Activated naive CD4-positive, alpha-beta T cell treated with anti-CD3 and anti-CD28 coated beads, Interleukin-2, amount 50 U/mL, for 72 hours (primary cell): ENCODE data around the gene EP400. TPM values are rescaled to one million over a fixed set of nuclear protein-coding genes. Genes with fewer than 3 reads are reported as not detected.
"Not testable (repeated sequence)": the region's sequence is repeated elsewhere in the genome, so short reads cannot be mapped to it uniquely, and the experiment has no call there.

Source experiments
- ATAC-seq, 2 donors: fragments of 150-1000 bp; cut with Tn5 transposase; 2 replicates each; pipeline ENCODE4 v1.10.0; 2021; ENCODE audit warnings: mild to moderate bottlenecking in 2 of 2, moderate library complexity in 2 of 2
- DNase-seq, 2 donors: peaks; one replicate each; pipeline ENCODE4 v3.0.0; 2021 to 2022; ENCODE audit warnings: low spot score in 2 of 2
- H3K27ac Mint-ChIP-seq, 2 donors: one replicate each; pipeline ENCODE4 v1.8.0; 2022; ENCODE audit warnings: mild to moderate bottlenecking in 2 of 2, mixed read lengths in 2 of 2
- H3K36me3 Mint-ChIP-seq, 2 donors: one replicate each; pipeline ENCODE4 v1.8.0; 2022; ENCODE audit warnings: mixed read lengths in 2 of 2
- H3K9me3 Mint-ChIP-seq, 2 donors: one replicate each; pipeline ENCODE4 v1.8.0; 2022; ENCODE audit warnings: mixed read lengths in 2 of 2
- total RNA-seq, 2 donors: library from RNA; stranded (reverse); gene quantifications; one replicate each; pipeline ENCODE4 v1.2.3, GENCODE V29; 2022

Gene EP400
- total RNA-seq, 2 donors from 2014 or later = 55.6 to 57.4 TPM

- ATAC-seq (no peak), DNase-seq (no peak)
- Mint-ChIP-seq H3K9me3 (no peaks in the 10 kb centered on the region), H3K27ac (peak overlapping the region in 1 of 2 donors; percentile 15), H3K36me3 (peaks cover 10 to 14% of the 10 kb centered on the region in 2 donors)
These were observed 11.7 kb upstream of the EP400 start for GRCh38 chr12:131938082-131938481.

- Mint-ChIP-seq H3K27ac (no peak overlapping the region), H3K36me3 (peaks cover 6% of the 10 kb centered on the region in 2 donors), H3K9me3 (no peaks in the 10 kb centered on the region)
- ATAC-seq = no peak
- no peak for DNase-seq
These were observed 10.7 kb upstream of the EP400 start for GRCh38 chr12:131939007-131939406.

- DNase-seq (no peak), ATAC-seq (no peak)
- H3K36me3 Mint-ChIP-seq = peaks cover 6% of the 10 kb centered on the region in 2 donors
- H3K27ac Mint-ChIP-seq = no peak overlapping the region
- H3K9me3 Mint-ChIP-seq = no peaks in the 10 kb centered on the region
These were observed 9.6 kb upstream of the EP400 start for GRCh38 chr12:131940141-131940547.

GRCh38 chr12:131941116-131941986 is 8.4 kb upstream of the EP400 start:
- peaks cover 6% of the 10 kb centered on the region in 2 donors for H3K36me3 Mint-ChIP-seq
- no peaks in the 10 kb centered on the region for H3K9me3 Mint-ChIP-seq
- ATAC-seq (no peak), DNase-seq (no peak)
- H3K27ac Mint-ChIP-seq = peak overlapping the region in 1 of 2 donors; percentile 9

- Mint-ChIP-seq H3K36me3 (peaks cover 6% of the 10 kb centered on the region in 2 donors), H3K27ac (no peak overlapping the region), H3K9me3 (no peaks in the 10 kb centered on the region)
- ATAC-seq (no peak), DNase-seq (no peak)
These were observed 7.8 kb upstream of the EP400 start for GRCh38 chr12:131941987-131942341.

- no peaks in the 10 kb centered on the region for H3K9me3 Mint-ChIP-seq
- DNase-seq (no peak), ATAC-seq (no peak)
- no peak overlapping the region for H3K27ac Mint-ChIP-seq
- peaks cover 4 to 6% of the 10 kb centered on the region in 2 donors for H3K36me3 Mint-ChIP-seq
These were observed 7.1 kb upstream of the EP400 start for GRCh38 chr12:131942671-131943070.

- no peak for ATAC-seq
- no peak overlapping the region for H3K27ac Mint-ChIP-seq
- peaks cover 0 to 6% of the 10 kb centered on the region in 2 donors for H3K36me3 Mint-ChIP-seq
- no peaks in the 10 kb centered on the region for H3K9me3 Mint-ChIP-seq
- peak in 1 of 2 donors; percentile 30 for DNase-seq
These were observed 6.4 kb upstream of the EP400 start for GRCh38 chr12:131943389-131943788.

- DNase-seq (peak in 1 of 2 donors; percentile 33), ATAC-seq (no peak)
- Mint-ChIP-seq H3K36me3 (peaks cover 0 to 6% of the 10 kb centered on the region in 2 donors), H3K9me3 (no peaks in the 10 kb centered on the region), H3K27ac (no peak overlapping the region)
These were observed 5.9 kb upstream of the EP400 start for GRCh38 chr12:131943876-131944275.

- Mint-ChIP-seq H3K27ac (peak overlapping the region in 1 of 2 donors; percentile 88), H3K9me3 (no peaks in the 10 kb centered on the region), H3K36me3 (peaks cover 0 to 6% of the 10 kb centered on the region in 2 donors)
- DNase-seq (peak in 1 of 2 donors; percentile 51), ATAC-seq (no peak)
These were observed 5.0 kb upstream of the EP400 start for GRCh38 chr12:131944601-131945251.

GRCh38 chr12:131946757-131947156 is 3.0 kb upstream of the EP400 start:
- ATAC-seq (no peak), DNase-seq (peak in 1 of 2 donors; percentile 43)
- Mint-ChIP-seq H3K36me3 (peaks cover 0 to 4% of the 10 kb centered on the region in 2 donors), H3K9me3 (no peaks in the 10 kb centered on the region), H3K27ac (peak overlapping the region; percentile 68 to 89)

- Mint-ChIP-seq H3K36me3 (peaks cover 0 to 4% of the 10 kb centered on the region in 2 donors), H3K9me3 (no peaks in the 10 kb centered on the region), H3K27ac (peak overlapping the region in 1 of 2 donors; percentile 89)
- ATAC-seq (no peak), DNase-seq (peak in 1 of 2 donors; percentile 50)
These were observed 2.2 kb upstream of the EP400 start for GRCh38 chr12:131947482-131948027.

GRCh38 chr12:131948166-131948712 is 1.5 kb upstream of the EP400 start:
- peak in 1 of 2 donors; percentile 46 for DNase-seq
- Mint-ChIP-seq H3K9me3 (no peaks in the 10 kb centered on the region), H3K27ac (peak overlapping the region; percentile 70 to 89), H3K36me3 (peaks cover 0 to 4% of the 10 kb centered on the region in 2 donors)
- no peak for ATAC-seq

GRCh38 chr12:131948713-131949430 is 870 bp upstream of the EP400 start:
- peak overlapping the region; percentile 70 to 89 for H3K27ac Mint-ChIP-seq
- not testable (repeated sequence) for DNase-seq, ATAC-seq, H3K9me3 Mint-ChIP-seq, H3K36me3 Mint-ChIP-seq

GRCh38 chr12:131950182-131950913 is 606 bp downstream of the EP400 start:
- peak in 1 of 2 donors; percentile 41 for DNase-seq
- Mint-ChIP-seq H3K36me3 (peaks cover 0 to 4% of the 10 kb centered on the region in 2 donors), H3K27ac (peak overlapping the region; percentile 89 to 96), H3K9me3 (no peaks in the 10 kb centered on the region)
- peak; percentile 16 to 22 for ATAC-seq

GRCh38 chr12:131953810-131954209 is 4.1 kb downstream of the EP400 start:
- DNase-seq, H3K9me3 Mint-ChIP-seq, H3K36me3 Mint-ChIP-seq, ATAC-seq: not testable (repeated sequence)
- peak overlapping the region in 1 of 2 donors; percentile 55 for H3K27ac Mint-ChIP-seq

GRCh38 chr12:131954460-131954859 is 4.7 kb downstream of the EP400 start:
- peak overlapping the region in 1 of 2 donors; percentile 55 for H3K27ac Mint-ChIP-seq
- ATAC-seq, H3K36me3 Mint-ChIP-seq, H3K9me3 Mint-ChIP-seq, DNase-seq: not testable (repeated sequence)
